HEK293 (cell line): ENCODE results near the gene CLDN6.

Source experiments
- HOXD13 ChIP-seq: sonication (generic); formaldehyde crosslinking; IDR thresholded peaks from 2 replicates; pipeline ENCODE4 v1.8.0; 2022; ENCODE audit warnings: missing genetic modification reagents, borderline replicate concordance
- KLF1 ChIP-seq: fragments of 450-650 bp; formaldehyde crosslinking; IDR thresholded peaks from 2 replicates; pipeline ENCODE4 v1.5.1; 2016; ENCODE audit warnings: missing biosample characterization, missing genetic modification characterization
- REST ChIP-seq: fragments of 450-650 bp; formaldehyde crosslinking; IDR thresholded peaks from 2 replicates; pipeline ENCODE4 v1.5.1; 2016; ENCODE audit warnings: missing biosample characterization, missing genetic modification characterization
- ZIC2 ChIP-seq: fragments of 450-650 bp; formaldehyde crosslinking; IDR thresholded peaks from 2 replicates; pipeline ENCODE4 v1.5.1; 2016; ENCODE audit warnings: missing biosample characterization, missing genetic modification characterization
- ZNF266 ChIP-seq: fragments of 450-650 bp; formaldehyde crosslinking; IDR thresholded peaks from 2 replicates; pipeline ENCODE4 v1.5.1; 2016; ENCODE audit warnings: missing biosample characterization, missing genetic modification characterization, low read depth
- ZNF274 ChIP-seq, 2 experiments: fragments of 200-500 bp in 1 of 2; fragments of 450-650 bp in 1 of 2; sonication (Bioruptor generic) in 1 of 2; formaldehyde crosslinking in 1 of 2; IDR thresholded peaks; 2 replicates each; pipeline versions ENCODE4 v1.5.1 to v1.6.1; 2014 to 2016; ENCODE audit warnings: borderline replicate concordance in 1 of 2, inconsistent platforms in 1 of 2, low read length in 1 of 2, missing biosample characterization in 1 of 2, missing genetic modification characterization in 1 of 2
- ZNF280C ChIP-seq: fragments of 450-650 bp; formaldehyde crosslinking; IDR thresholded peaks from 2 replicates; pipeline ENCODE4 v1.5.1; 2016; ENCODE audit warnings: missing biosample characterization, missing genetic modification characterization
- ZNF302 ChIP-seq: fragments of 450-650 bp; formaldehyde crosslinking; IDR thresholded peaks from 2 replicates; pipeline ENCODE4 v1.5.1; 2016; ENCODE audit warnings: missing biosample characterization, missing genetic modification characterization, low read depth
- ZNF341 ChIP-seq: fragments of 450-650 bp; formaldehyde crosslinking; IDR thresholded peaks from 2 replicates; pipeline ENCODE4; 2016; ENCODE audit warnings: low read depth, missing biosample characterization, missing genetic modification characterization
- ZNF571 ChIP-seq: fragments of 450-650 bp; formaldehyde crosslinking; IDR thresholded peaks from 2 replicates; pipeline ENCODE4 v1.5.0; 2017; ENCODE audit warnings: missing biosample characterization, missing genetic modification characterization
- ZNF660 ChIP-seq: fragments of 450-650 bp; IDR thresholded peaks from 2 replicates; pipeline ENCODE4 v1.5.1; 2018; ENCODE audit warnings: missing biosample characterization, mild to moderate bottlenecking, missing genetic modification characterization
- ZNF791 ChIP-seq: fragments of 450-650 bp; formaldehyde crosslinking; IDR thresholded peaks from 2 replicates; pipeline ENCODE4 v1.5.1; 2016; ENCODE audit warnings: missing biosample characterization, missing genetic modification characterization
- ZSCAN30 ChIP-seq: fragments of 450-650 bp; IDR thresholded peaks from 2 replicates; pipeline ENCODE4 v1.5.1; 2018; ENCODE audit warnings: missing biosample characterization, mild to moderate bottlenecking, missing genetic modification characterization, moderate library complexity
- TF ChIP-seq, protein P1 (sequence below): fragments of 450-650 bp; formaldehyde crosslinking; IDR thresholded peaks from 2 replicates; pipeline ENCODE4 v1.5.1; 2016; ENCODE audit warnings: missing biosample characterization, missing genetic modification characterization, low read depth
- TF ChIP-seq, protein P2 (sequence below): fragments of 450-650 bp; formaldehyde crosslinking; IDR thresholded peaks from 2 replicates; pipeline ENCODE4 v1.5.1; 2016; ENCODE audit warnings: missing biosample characterization, missing genetic modification characterization, borderline replicate concordance
- TF ChIP-seq, protein P3 (sequence below): fragments of 450-650 bp; formaldehyde crosslinking; IDR thresholded peaks from 2 replicates; pipeline ENCODE4 v1.5.1; 2016; ENCODE audit warnings: missing biosample characterization, missing genetic modification characterization
- TF ChIP-seq, protein P4 (sequence below): fragments of 450-650 bp; formaldehyde crosslinking; conservative IDR thresholded peaks from 2 replicates; pipeline ENCODE4 v1.5.1; 2016; ENCODE audit warnings: low read depth, missing biosample characterization, missing genetic modification characterization

Gene CLDN6

DNA sequence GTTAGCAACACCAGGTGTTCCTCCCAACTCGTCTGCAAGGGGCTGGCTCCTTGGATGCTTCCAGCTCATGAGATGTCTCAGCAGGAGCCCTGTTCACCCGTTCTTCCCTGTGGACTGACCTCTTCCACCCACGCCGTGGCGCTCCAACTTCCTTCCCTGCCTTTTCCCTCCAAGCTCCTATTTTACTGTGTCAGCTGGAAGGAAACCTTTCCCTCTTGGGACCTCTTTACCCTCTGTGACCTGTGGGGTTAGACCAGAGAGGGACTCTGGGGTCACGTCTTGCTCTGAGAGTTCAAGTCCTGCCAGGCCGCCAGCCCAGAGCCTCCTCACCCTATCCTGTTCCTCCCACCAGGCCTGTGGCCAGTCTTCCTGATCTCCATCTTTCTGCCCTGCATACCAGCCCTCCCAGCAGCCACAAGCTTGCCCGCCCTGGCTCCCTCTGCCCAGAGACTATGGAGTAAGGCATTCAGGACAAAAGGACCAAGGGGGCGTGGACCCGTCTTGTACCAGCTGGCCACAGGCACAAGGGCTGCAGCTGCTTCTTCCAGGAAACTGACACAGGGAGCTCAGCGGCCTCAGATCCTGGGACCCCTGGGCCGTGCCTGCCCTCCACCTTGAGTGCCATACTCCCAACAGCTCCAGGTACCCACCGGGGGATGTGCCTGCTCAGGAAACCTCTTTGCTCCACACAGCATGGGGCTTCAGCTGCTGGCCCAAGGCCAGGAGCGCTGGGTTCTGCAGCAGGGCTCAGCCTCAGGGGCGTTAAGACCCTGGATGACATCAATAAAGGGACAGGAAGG lies 45.8 kb downstream of the CLDN6 start (continued):
- no peak for TF ChIP-seq REST (tag by site-specific recombination)
- no peak for TF ChIP-seq ZNF302 (tag by site-specific recombination)
- TF ChIP-seq ZSCAN30, result 0 out of 2 replicates have a peak, but pooled peaks have one; percentile 21
- TF ChIP-seq, protein P1, sequence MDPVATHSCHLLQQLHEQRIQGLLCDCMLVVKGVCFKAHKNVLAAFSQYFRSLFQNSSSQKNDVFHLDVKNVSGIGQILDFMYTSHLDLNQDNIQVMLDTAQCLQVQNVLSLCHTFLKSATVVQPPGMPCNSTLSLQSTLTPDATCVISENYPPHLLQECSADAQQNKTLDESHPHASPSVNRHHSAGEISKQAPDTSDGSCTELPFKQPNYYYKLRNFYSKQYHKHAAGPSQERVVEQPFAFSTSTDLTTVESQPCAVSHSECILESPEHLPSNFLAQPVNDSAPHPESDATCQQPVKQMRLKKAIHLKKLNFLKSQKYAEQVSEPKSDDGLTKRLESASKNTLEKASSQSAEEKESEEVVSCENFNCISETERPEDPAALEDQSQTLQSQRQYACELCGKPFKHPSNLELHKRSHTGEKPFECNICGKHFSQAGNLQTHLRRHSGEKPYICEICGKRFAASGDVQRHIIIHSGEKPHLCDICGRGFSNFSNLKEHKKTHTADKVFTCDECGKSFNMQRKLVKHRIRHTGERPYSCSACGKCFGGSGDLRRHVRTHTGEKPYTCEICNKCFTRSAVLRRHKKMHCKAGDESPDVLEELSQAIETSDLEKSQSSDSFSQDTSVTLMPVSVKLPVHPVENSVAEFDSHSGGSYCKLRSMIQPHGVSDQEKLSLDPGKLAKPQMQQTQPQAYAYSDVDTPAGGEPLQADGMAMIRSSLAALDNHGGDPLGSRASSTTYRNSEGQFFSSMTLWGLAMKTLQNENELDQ (tag by site-specific recombination), result no peak
- TF ChIP-seq, protein P2, sequence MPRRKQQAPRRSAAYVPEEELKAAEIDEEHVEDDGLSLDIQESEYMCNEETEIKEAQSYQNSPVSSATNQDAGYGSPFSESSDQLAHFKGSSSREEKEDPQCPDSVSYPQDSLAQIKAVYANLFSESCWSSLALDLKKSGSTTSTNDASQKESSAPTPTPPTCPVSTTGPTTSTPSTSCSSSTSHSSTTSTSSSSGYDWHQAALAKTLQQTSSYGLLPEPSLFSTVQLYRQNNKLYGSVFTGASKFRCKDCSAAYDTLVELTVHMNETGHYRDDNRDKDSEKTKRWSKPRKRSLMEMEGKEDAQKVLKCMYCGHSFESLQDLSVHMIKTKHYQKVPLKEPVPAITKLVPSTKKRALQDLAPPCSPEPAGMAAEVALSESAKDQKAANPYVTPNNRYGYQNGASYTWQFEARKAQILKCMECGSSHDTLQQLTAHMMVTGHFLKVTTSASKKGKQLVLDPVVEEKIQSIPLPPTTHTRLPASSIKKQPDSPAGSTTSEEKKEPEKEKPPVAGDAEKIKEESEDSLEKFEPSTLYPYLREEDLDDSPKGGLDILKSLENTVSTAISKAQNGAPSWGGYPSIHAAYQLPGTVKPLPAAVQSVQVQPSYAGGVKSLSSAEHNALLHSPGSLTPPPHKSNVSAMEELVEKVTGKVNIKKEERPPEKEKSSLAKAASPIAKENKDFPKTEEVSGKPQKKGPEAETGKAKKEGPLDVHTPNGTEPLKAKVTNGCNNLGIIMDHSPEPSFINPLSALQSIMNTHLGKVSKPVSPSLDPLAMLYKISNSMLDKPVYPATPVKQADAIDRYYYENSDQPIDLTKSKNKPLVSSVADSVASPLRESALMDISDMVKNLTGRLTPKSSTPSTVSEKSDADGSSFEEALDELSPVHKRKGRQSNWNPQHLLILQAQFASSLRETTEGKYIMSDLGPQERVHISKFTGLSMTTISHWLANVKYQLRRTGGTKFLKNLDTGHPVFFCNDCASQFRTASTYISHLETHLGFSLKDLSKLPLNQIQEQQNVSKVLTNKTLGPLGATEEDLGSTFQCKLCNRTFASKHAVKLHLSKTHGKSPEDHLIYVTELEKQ, result no peak
- 0 out of 2 replicates have a peak, but pooled peaks have one; percentile 23 for TF ChIP-seq ZNF660
- peak; percentile 81 for TF ChIP-seq ZIC2 (tag by site-specific recombination)
- TF ChIP-seq ZNF274 (IDR thresholded peaks at IDR 0.05; ENCODE audit: low read length), result no peak
- no peak for TF ChIP-seq ZNF274 (tag by site-specific recombination; IDR thresholded peaks at IDR 0.05; ENCODE audit: borderline replicate concordance)
- TF ChIP-seq, protein P3, sequence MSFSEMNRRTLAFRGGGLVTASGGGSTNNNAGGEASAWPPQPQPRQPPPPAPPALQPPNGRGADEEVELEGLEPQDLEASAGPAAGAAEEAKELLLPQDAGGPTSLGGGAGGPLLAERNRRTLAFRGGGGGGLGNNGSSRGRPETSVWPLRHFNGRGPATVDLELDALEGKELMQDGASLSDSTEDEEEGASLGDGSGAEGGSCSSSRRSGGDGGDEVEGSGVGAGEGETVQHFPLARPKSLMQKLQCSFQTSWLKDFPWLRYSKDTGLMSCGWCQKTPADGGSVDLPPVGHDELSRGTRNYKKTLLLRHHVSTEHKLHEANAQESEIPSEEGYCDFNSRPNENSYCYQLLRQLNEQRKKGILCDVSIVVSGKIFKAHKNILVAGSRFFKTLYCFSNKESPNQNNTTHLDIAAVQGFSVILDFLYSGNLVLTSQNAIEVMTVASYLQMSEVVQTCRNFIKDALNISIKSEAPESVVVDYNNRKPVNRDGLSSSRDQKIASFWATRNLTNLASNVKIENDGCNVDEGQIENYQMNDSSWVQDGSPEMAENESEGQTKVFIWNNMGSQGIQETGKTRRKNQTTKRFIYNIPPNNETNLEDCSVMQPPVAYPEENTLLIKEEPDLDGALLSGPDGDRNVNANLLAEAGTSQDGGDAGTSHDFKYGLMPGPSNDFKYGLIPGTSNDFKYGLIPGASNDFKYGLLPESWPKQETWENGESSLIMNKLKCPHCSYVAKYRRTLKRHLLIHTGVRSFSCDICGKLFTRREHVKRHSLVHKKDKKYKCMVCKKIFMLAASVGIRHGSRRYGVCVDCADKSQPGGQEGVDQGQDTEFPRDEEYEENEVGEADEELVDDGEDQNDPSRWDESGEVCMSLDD (tag by site-specific recombination), result no peak
- TF ChIP-seq HOXD13 (CRISPR knock-in tag), result no peak
- no peak for TF ChIP-seq ZNF791
- no peak for TF ChIP-seq ZNF571 (tag by site-specific recombination)
- TF ChIP-seq, protein P4, sequence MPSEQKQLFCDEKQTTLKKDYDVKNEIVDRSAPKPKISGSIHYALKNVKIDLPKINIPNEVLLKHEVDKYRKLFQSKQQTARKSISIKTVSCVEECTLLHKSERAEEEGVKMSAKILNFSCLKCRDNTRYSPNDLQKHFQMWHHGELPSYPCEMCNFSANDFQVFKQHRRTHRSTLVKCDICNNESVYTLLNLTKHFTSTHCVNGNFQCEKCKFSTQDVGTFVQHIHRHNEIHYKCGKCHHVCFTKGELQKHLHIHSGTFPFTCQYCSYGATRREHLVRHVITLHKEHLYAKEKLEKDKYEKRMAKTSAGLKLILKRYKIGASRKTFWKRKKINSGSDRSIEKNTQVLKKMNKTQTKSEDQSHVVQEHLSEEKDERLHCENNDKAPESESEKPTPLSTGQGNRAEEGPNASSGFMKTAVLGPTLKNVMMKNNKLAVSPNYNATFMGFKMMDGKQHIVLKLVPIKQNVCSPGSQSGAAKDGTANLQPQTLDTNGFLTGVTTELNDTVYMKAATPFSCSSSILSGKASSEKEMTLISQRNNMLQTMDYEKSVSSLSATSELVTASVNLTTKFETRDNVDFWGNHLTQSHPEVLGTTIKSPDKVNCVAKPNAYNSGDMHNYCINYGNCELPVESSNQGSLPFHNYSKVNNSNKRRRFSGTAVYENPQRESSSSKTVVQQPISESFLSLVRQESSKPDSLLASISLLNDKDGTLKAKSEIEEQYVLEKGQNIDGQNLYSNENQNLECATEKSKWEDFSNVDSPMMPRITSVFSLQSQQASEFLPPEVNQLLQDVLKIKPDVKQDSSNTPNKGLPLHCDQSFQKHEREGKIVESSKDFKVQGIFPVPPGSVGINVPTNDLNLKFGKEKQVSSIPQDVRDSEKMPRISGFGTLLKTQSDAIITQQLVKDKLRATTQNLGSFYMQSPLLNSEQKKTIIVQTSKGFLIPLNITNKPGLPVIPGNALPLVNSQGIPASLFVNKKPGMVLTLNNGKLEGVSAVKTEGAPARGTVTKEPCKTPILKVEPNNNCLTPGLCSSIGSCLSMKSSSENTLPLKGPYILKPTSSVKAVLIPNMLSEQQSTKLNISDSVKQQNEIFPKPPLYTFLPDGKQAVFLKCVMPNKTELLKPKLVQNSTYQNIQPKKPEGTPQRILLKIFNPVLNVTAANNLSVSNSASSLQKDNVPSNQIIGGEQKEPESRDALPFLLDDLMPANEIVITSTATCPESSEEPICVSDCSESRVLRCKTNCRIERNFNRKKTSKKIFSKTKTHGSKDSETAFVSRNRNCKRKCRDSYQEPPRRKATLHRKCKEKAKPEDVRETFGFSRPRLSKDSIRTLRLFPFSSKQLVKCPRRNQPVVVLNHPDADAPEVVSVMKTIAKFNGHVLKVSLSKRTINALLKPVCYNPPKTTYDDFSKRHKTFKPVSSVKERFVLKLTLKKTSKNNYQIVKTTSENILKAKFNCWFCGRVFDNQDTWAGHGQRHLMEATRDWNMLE (tag by site-specific recombination), result no peak
- no peak for TF ChIP-seq ZNF341 (tag by site-specific recombination)
- TF ChIP-seq KLF1, result no peak
- no peak for TF ChIP-seq ZNF280C (tag by site-specific recombination)
- no peak for TF ChIP-seq ZNF266 (tag by site-specific recombination)
